HG03342 (cell line): ENCODE data around the gene PLXNB3.

ENCODE experiments used
- ATAC-seq: cut with Tn5 transposase; IDR thresholded peaks from one replicate; pipeline ENCODE4 v1.9.1; 2021; ENCODE audit warnings: mild to moderate bottlenecking, moderate library complexity; ENCODE audit not compliant: unreplicated experiment

PLXNB3 gene

GRCh38 chrX:153772316-153773217 lies 8.5 kb downstream of the PLXNB3 start:
- no peak for ATAC-seq

GRCh38 chrX:153773218-153773611 lies 9.2 kb downstream of the PLXNB3 start:
- no peak for ATAC-seq

GRCh38 chrX:153773741-153774575 lies 9.9 kb downstream of the PLXNB3 start:
- ATAC-seq: no peak

- ATAC-seq: no peak
Measured at GRCh38 chrX:153774576-153775292, 10.7 kb downstream of the PLXNB3 start.

GRCh38 chrX:153775293-153776119 lies 11.5 kb downstream of the PLXNB3 start:
- no peak for ATAC-seq

- ATAC-seq: no peak
Measured at GRCh38 chrX:153776120-153776599, 12.1 kb downstream of the PLXNB3 start.

- no peak for ATAC-seq
Measured at GRCh38 chrX:153776611-153777045, 12.6 kb downstream of the PLXNB3 start.

GRCh38 chrX:153777261-153778090 lies 13.4 kb downstream of the PLXNB3 start:
- no peak for ATAC-seq

GRCh38 chrX:153778181-153778580 lies 14.1 kb downstream of the PLXNB3 start:
- ATAC-seq: no peak

- no peak for ATAC-seq
Measured at GRCh38 chrX:153778684-153779101, 14.6 kb downstream of the PLXNB3 start.

- ATAC-seq: no peak
Measured at GRCh38 chrX:153779891-153780677, 16.0 kb downstream of the PLXNB3 start.

- ATAC-seq: no peak
Measured at GRCh38 chrX:153780678-153781427, 16.8 kb downstream of the PLXNB3 start, which contains the start of gene SRPK3. SRPK3 (plus strand) TSS chrX:153781041; CDS start chrX:153781087, 46 bp downstream.

- no peak for ATAC-seq
Measured at GRCh38 chrX:153781428-153782047, 17.5 kb downstream of the PLXNB3 start.

GRCh38 chrX:153782313-153782712 lies 18.3 kb downstream of the PLXNB3 start:
- no peak for ATAC-seq

- no peak for ATAC-seq
Measured at GRCh38 chrX:153782871-153783270, 18.8 kb downstream of the PLXNB3 start.

- ATAC-seq: no peak
Measured at GRCh38 chrX:153783378-153784013, 19.4 kb downstream of the PLXNB3 start.
